ENCODE measurements around the gene PARVG.

GRCh38 chr22:44214764-44215163, 34.0 kb downstream of the PARVG start:
- no peak for TF ChIP-seq EZH2 (optimal IDR thresholded peaks at IDR 0.05; ENCODE audit: low read depth, low read length)
- TF ChIP-seq EZH2phosphoT487 (IDR thresholded peaks at IDR 0.05; ENCODE audit: low read length): no peak
